Omental fat pad (tissue), 4 donors: ENCODE measurements around the gene SERPING1. TPM values are rescaled to one million over a fixed set of nuclear protein-coding genes. Genes with fewer than 3 reads are reported as not detected.

Experiments
- ATAC-seq: fragments of 150-250 bp; one replicate; pipeline ENCODE4 v1.9.1; 2016; ENCODE audit warnings: mild to moderate bottlenecking, moderate library complexity; ENCODE audit not compliant: low FRiP score
- DNase-seq: peaks from one replicate; pipeline ENCODE4 v3.0.0-alpha.2; 2019; ENCODE audit warnings: low spot score
- total RNA-seq, 4 donors: library from RNA; depleted of rRNA; stranded (reverse); fragments of >200 nt; gene quantifications; one replicate each; pipeline ENCODE4 v1.1.0, GENCODE V29; 2016
- TF ChIP-seq, protein P1 (sequence below), 3 donors: fragments of 450-650 bp; IDR thresholded peaks; one replicate each; pipeline ENCODE4 v1.5.1; 2016 to 2017; ENCODE audit warnings: antibody characterized with exemption in 3 of 3, mild to moderate bottlenecking in 3 of 3, moderate library complexity in 2 of 3

Gene SERPING1
- 1,000 to 10,000 TPM in 1 of 4 donors, 100 to 1,000 TPM in 3; 500 to 1,674 (median 892) TPM for total RNA-seq

DNA sequence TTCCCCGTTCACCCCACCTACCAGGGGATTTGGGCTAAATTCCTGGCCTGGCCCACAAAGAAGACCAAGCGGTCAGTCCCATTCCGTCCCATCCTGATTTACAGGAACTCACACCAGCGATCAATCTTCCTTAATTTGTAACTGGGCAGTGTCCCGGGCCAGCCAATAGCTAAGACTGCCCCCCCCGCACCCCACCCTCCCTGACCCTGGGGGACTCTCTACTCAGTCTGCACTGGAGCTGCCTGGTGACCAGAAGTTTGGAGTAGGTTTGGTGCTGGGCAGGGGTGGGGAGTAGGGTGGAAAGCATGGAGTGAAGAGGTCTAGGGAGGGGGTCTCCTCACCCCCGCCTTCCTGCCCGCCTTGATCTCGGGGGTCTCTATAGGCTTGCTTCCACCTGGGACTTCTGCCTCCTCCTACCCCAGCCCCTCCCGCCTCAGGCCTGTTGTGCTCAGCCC lies at the start of gene SERPING1:
Gene SERPING1, plus strand, starts transcription at position 225 of the 455 bp plus-strand sequence. CDS start 586 bp downstream, outside the sequence.
- peak; percentile 84 for ATAC-seq
- peak; percentile 44 for DNase-seq
- TF ChIP-seq, protein P1, sequence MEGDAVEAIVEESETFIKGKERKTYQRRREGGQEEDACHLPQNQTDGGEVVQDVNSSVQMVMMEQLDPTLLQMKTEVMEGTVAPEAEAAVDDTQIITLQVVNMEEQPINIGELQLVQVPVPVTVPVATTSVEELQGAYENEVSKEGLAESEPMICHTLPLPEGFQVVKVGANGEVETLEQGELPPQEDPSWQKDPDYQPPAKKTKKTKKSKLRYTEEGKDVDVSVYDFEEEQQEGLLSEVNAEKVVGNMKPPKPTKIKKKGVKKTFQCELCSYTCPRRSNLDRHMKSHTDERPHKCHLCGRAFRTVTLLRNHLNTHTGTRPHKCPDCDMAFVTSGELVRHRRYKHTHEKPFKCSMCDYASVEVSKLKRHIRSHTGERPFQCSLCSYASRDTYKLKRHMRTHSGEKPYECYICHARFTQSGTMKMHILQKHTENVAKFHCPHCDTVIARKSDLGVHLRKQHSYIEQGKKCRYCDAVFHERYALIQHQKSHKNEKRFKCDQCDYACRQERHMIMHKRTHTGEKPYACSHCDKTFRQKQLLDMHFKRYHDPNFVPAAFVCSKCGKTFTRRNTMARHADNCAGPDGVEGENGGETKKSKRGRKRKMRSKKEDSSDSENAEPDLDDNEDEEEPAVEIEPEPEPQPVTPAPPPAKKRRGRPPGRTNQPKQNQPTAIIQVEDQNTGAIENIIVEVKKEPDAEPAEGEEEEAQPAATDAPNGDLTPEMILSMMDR (IDR thresholded peaks at IDR 0.05) = no peak

DNA sequence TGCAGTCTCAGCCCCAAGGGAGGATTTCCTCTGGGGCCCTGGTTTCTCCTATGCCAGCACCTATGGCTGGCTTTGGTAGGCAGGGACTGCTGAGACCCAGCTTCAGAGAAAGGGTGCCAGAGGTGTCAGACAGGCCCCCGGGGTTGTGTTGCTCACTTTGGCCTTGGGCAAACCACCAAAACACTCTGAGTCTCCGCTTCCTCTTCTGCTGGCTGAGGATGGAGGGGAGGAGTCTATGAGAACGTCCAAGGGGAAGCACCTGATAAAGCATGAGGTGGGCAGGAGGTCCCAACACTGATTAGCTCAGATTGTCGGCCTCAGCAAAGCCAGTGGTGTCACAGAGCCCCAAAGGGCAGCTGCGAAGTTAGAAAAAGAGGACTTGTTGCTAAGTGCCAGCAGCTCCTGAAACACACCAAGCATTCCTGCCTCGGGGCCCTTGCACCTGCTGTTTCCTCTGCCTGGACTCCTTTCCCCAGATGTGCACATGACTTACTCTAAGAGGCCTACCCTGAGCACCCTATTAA lies 49.6 kb upstream of the SERPING1 start:
- DNase-seq = no peak

DNA sequence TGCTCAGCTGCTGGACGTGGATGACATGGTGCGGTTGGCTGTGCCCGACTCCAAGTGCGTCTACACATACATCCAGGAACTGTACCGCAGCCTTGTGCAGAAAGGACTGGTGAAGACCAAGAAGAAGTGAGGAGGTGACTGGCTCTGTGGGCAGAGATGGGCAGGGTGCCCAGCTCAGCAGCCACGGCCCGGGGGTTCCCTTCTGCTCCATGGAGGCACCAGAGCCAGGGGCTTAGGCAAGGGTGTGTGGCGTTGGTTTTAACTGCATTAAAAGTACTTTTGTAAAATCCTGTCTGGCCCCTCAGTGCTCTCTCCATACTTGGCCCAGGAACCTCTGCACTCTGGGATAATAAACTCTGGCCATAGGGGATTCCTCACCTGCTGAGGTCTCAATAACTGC lies 47.5 kb upstream of the SERPING1 start:
- TF ChIP-seq, protein P1 (IDR thresholded peaks at IDR 0.05) = no peak
- DNase-seq (no peak), ATAC-seq (no peak)

More for the DNA sequence above, 49.6 kb upstream of the SERPING1 start:
- peak; percentile 11 for ATAC-seq
- TF ChIP-seq, protein P1 (IDR thresholded peaks at IDR 0.05) = no peak

DNA sequence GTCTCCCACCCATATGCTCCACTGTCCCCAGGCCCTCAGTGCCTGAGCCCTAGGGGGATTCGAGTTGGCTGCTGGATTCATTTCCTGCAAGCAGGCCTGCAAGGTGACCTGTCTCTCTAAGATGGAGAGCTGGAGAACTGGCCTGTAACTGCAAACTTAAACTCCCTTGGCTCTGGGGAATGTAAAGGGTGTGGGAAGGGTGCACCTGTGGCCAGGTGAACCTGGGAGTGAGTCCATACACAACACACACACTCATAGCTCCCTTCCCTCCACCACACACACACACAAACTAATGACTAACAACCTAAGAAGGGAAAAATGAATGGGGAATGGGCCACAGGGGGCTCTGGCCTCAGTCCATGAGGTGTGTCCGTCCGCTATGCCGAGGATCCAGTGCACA lies 45.5 kb upstream of the SERPING1 start:
- DNase-seq (no peak), ATAC-seq (no peak)
- TF ChIP-seq, protein P1 (IDR thresholded peaks at IDR 0.05) = no peak

DNA sequence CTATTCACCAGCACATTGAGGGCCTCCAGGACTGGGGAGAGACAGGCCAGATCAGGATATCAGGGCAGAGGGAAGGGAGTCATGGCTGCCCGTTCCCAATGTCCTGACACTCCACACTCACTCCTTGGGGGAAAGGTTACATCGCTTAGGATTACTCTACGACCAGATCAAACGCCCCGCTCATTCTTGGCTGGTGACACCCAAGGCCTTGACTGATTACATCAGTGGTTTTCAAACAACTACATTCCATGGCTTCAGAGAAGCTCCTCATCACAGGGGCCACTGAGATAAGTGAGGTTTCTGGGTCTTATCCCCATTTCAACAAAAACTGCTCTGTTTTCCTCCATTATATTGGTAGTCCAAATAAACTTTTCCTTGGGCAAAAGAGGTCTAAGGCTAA lies 45.0 kb upstream of the SERPING1 start:
- TF ChIP-seq, protein P1 (IDR thresholded peaks at IDR 0.05) = no peak
- ATAC-seq (no peak), DNase-seq (no peak)

DNA sequence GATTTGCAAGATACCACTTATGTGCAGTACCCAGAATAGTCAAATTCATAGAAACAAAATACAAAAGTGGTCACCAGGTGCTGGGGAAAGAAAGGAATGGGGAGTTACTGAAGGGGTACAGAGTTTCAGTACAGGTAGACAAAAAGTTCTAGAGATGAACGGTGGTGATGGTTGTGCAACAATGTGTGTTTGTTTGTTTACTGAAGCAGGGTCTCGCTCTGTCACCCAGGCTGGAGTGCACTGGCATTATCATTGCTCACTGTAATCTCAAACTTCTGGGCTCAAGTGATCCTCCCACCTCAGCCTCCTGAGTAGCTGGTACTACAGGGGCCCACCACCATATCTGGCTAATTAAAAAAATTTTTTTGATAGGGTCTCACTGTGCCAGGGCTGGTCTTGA lies 42.1 kb upstream of the SERPING1 start:
- no peak for ATAC-seq
- DNase-seq = no peak
- TF ChIP-seq, protein P1 (IDR thresholded peaks at IDR 0.05) = no peak

DNA sequence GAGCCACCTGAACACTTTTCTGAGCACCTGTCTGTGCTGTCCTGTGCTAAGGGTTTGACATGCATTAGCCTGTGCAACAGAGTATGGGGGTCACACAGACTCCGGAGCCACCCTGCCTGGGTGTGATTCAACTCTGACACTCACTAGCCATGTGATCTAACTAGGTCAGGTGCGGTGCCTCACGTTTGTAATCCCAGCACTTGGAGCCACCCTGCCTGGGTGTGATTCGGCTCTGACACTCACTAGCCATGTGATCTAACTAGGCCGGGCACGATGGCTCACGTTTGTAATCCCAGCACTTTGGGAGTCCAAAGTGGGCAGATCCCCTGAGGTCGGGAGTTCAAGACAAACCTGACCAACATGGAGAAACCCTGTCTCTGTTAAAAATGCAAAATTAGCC lies 41.4 kb upstream of the SERPING1 start:
- DNase-seq = no peak
- no peak for ATAC-seq
- TF ChIP-seq, protein P1 (IDR thresholded peaks at IDR 0.05) = no peak
